A549 (cell line): ENCODE results near the gene HTR3D. TPM values are rescaled to one million over a fixed set of nuclear protein-coding genes. Genes with fewer than 3 reads are reported as not detected.

Experiments used
- ATAC-seq, 2 experiments: fragments of 200-7000 bp in 1 of 2; fragments of >200 bp in 1 of 2; cut with Nextera tagmentation in 1 of 2; cut with Tn5 transposase in 1 of 2; 3 replicates each; pipeline versions ENCODE4 v1.8.0 to v1.9.1; 2018 to 2020; ENCODE audit warnings: mild to moderate bottlenecking in 1 of 2, moderate library complexity in 1 of 2
- CTCF ChIA-PET: fragments of 300-600 bp; sonication (Branson Sonifier 250); formaldehyde crosslinking; extraction: SDS; loops from one replicate; lab custom pipeline; 2021; ENCODE audit warnings: antibody characterized with exemption, inconsistent platforms; lab: Yijun Ruan, JAX
- POLR2A ChIA-PET: fragments of 350-600 bp; formaldehyde crosslinking; extraction: SDS; loops from one replicate; lab custom pipeline; 2021; ENCODE audit warnings: antibody characterized with exemption, inconsistent platforms; lab: Yijun Ruan, JAX
- DNase-seq, 2 experiments: peaks; one replicate each; pipeline versions ENCODE4 v3.0.0 to v3.0.0-alpha.2; 2011 to 2016; ENCODE audit warnings: low read depth in 1 of 2, low spot score in 1 of 2
- FAIRE-seq: peaks from 2 replicates; lab custom pipeline; 2011; peaks lifted over from hg19 to GRCh38; lab: Jason Lieb, UNC
- H3K27ac ChIP-seq, 2 experiments: fragments of >200 bp; sonication (Bioruptor Twin); formaldehyde crosslinking; 3 replicates each; pipeline ENCODE4 v1.5.1; 2016 to 2017
- H3K4me1 ChIP-seq: fragments of >200 bp; sonication (Bioruptor Twin); formaldehyde crosslinking; 3 replicates; pipeline ENCODE4 v1.6.1; 2016
- H3K4me2 ChIP-seq: fragments of >200 bp; sonication (Bioruptor Twin); formaldehyde crosslinking; 3 replicates; pipeline ENCODE4 v1.6.1; 2016
- H3K4me3 ChIP-seq: fragments of >200 bp; sonication (Bioruptor Twin); formaldehyde crosslinking; 3 replicates; pipeline ENCODE4 v1.5.1; 2016
- H3K9me3 ChIP-seq: fragments of >200 bp; sonication (Bioruptor Twin); formaldehyde crosslinking; 3 replicates; pipeline ENCODE4 v1.6.1; 2016
- BCL3 ChIP-seq: fragments of >200 bp; sonication (Bioruptor Twin); formaldehyde crosslinking; IDR thresholded peaks from 3 replicates; pipeline ENCODE4 v1.6.1; 2016
- BHLHE40 ChIP-seq: IDR thresholded peaks from 2 replicates; pipeline ENCODE4 v1.6.1; 2012; ENCODE audit warnings: low read depth, low read length, inconsistent platforms
- CHD2 ChIP-seq: fragments of 150-350 bp; IDR thresholded peaks from 2 replicates; pipeline ENCODE4 v1.6.1; 2014; ENCODE audit warnings: low read length; ENCODE audit not compliant: partially characterized antibody
- ELK1 ChIP-seq: fragments of 150-350 bp; IDR thresholded peaks from 2 replicates; pipeline ENCODE4 v1.6.1; 2014; ENCODE audit warnings: low read depth, mild to moderate bottlenecking, low read length
- EP300 ChIP-seq, 2 experiments: fragments of >200 bp; sonication (Bioruptor Twin); formaldehyde crosslinking; IDR thresholded peaks; 2 replicates in 1 of 2; 3 replicates in 1 of 2; pipeline ENCODE4 v1.6.1; 2016 to 2017
- HES2 ChIP-seq: fragments of >200 bp; sonication (Bioruptor Twin); formaldehyde crosslinking; IDR thresholded peaks from 2 replicates; pipeline ENCODE4 v1.6.1; 2016
- KDM5A ChIP-seq: fragments of 200-600 bp; sonication (generic); IDR thresholded peaks from 2 replicates; pipeline ENCODE4 v1.6.1; 2016; ENCODE audit warnings: antibody characterized with exemption, mild to moderate bottlenecking
- MAFK ChIP-seq: fragments of 450-650 bp; IDR thresholded peaks from 2 replicates; pipeline ENCODE4 v1.6.1; 2014; ENCODE audit not compliant: partially characterized antibody
- MAZ ChIP-seq: fragments of 150-350 bp; IDR thresholded peaks from 2 replicates; pipeline ENCODE4 v1.6.1; 2014; ENCODE audit warnings: antibody characterized with exemption, low read depth, low read length, borderline replicate concordance
- MYC ChIP-seq: IDR thresholded peaks from 2 replicates; pipeline ENCODE4 v1.6.1; 2012; ENCODE audit warnings: mild to moderate bottlenecking, inconsistent platforms, low read length, improper control_type of control experiment, borderline replicate concordance
- NR3C1 ChIP-seq: fragments of >200 bp; sonication (Bioruptor Twin); formaldehyde crosslinking; IDR thresholded peaks from 3 replicates; pipeline ENCODE4 v1.6.1; 2017
- PBX3 ChIP-seq: IDR thresholded peaks from 2 replicates; pipeline ENCODE4 v1.6.1; 2012
- PHF8 ChIP-seq: fragments of 200-600 bp; sonication (generic); IDR thresholded peaks from 2 replicates; pipeline ENCODE4 v1.6.1; 2016; ENCODE audit warnings: low read depth, mild to moderate bottlenecking, antibody characterized with exemption, moderate library complexity, borderline replicate concordance
- POLR2AphosphoS2 ChIP-seq: conservative IDR thresholded peaks from 2 replicates; pipeline ENCODE4 v1.6.1; 2012; ENCODE audit warnings: low read length, improper control_type of control experiment, inconsistent platforms
- RAD21 ChIP-seq, 2 experiments: fragments of >200 bp in 1 of 2; sonication (Bioruptor Twin) in 1 of 2; formaldehyde crosslinking in 1 of 2; IDR thresholded peaks in 1 of 2; conservative IDR thresholded peaks in 1 of 2; 2 replicates in 1 of 2; 3 replicates in 1 of 2; pipeline ENCODE4 v1.6.1; 2012 to 2018; ENCODE audit warnings: inconsistent platforms in 1 of 2
- RCOR1 ChIP-seq: fragments of 150-350 bp; IDR thresholded peaks from 2 replicates; pipeline ENCODE4 v1.6.1; 2014; ENCODE audit warnings: antibody characterized with exemption, low read length, low read depth
- RFX5 ChIP-seq: fragments of 450-650 bp; IDR thresholded peaks from 2 replicates; pipeline ENCODE4 v1.7.1; 2014; ENCODE audit warnings: antibody characterized with exemption, mild to moderate bottlenecking, moderate library complexity
- SMC3 ChIP-seq: fragments of >200 bp; sonication (Bioruptor Twin); formaldehyde crosslinking; IDR thresholded peaks from 3 replicates; pipeline ENCODE4 v1.6.1; 2018; ENCODE audit warnings: inconsistent platforms
- SREBF2 ChIP-seq: fragments of 450-650 bp; IDR thresholded peaks from 2 replicates; pipeline ENCODE4 v1.6.1; 2014; ENCODE audit warnings: mild to moderate bottlenecking, moderate library complexity
- USF2 ChIP-seq: fragments of 450-650 bp; IDR thresholded peaks from 2 replicates; pipeline ENCODE4 v1.6.1; 2014; ENCODE audit warnings: antibody characterized with exemption
- ZNF302 ChIP-seq: fragments of 250-450 bp; sonication (Bioruptor Pico); IDR thresholded peaks from 2 replicates; pipeline ENCODE4 v1.9.0; 2021; ENCODE audit warnings: inconsistent platforms, mild to moderate bottlenecking, moderate library complexity
- WGBS: methylation state at CpG from one replicate; pipeline ENCODE4 v1.1.6; 2017; ENCODE audit errors: missing lambda C conversion rate; 5-methylcytosine and 5-hydroxymethylcytosine counted together
- polyA plus RNA-seq, 4 experiments: library from polyadenylated mRNA; depleted of rRNA in 3 of 4; stranded (reverse); fragments of >200 nt; fragmentation: RNase III in 1 of 4; extraction: RNeasy Plus Mini Kit Qiagen cat#74134 plus additional on column Dnase treatment in 1 of 4; gene quantifications; 2 replicates in 3 of 4; 3 replicates in 1 of 4; pipeline ENCODE4 v1.2.3, GENCODE V29; 2011 to 2017

The HTR3D gene
- polyA plus RNA-seq, 2 of the 4 experiments (the other 2 are of a cell fraction): not detected

- Histone ChIP-seq H3K9me3 (no peaks in the 10 kb centered on the region), H3K27ac (no peak overlapping the region), H3K4me1 (no peaks in the 10 kb centered on the region), H3K4me3 (no peak overlapping the region), H3K4me2 (no peak overlapping the region)
- ATAC-seq (no peak), DNase-seq (no peak), FAIRE-seq (no peak)
- POLR2A ChIA-PET: no interaction called here
- CTCF ChIA-PET: interaction anchor here (0.7 to 1.4 kb wide), 2 partner anchors 13 to 30 kb away, joined by 3 to 4 read pairs; partner anchors contain the start of gene ABCC5
- TF ChIP-seq MAZ: no peak
- 86% methylated on average over 14 of the region's 16 CpGs for WGBS
Observed at GRCh38 chr3:183988216-183988790, 43.2 kb upstream of the HTR3D start.

GRCh38 chr3:183991403-183991802, 40.1 kb upstream of the HTR3D start:
- H3K4me1 ChIP-seq: no peaks in the 10 kb centered on the region
- 84% methylated on average over 5 of the region's 5 CpGs for WGBS
- H3K27ac ChIP-seq: no peak overlapping the region
- TF ChIP-seq NR3C1: no peak
- H3K4me3 ChIP-seq: no peak overlapping the region
- no peak overlapping the region for H3K4me2 ChIP-seq
- DNase-seq (no peak), FAIRE-seq (no peak), ATAC-seq (no peak)
- ChIA-PET CTCF (interaction anchor here (1.0 kb wide), 1 partner anchor 27 kb away, joined by 4 read pairs; the partner anchor contains the start of gene ABCC5), POLR2A (no interaction called here)
- H3K9me3 ChIP-seq: no peaks in the 10 kb centered on the region

- Histone ChIP-seq H3K4me3 (no peak overlapping the region), H3K27ac (no peak overlapping the region), H3K4me2 (no peak overlapping the region), H3K9me3 (no peaks in the 10 kb centered on the region), H3K4me1 (peaks cover 11% of the 10 kb centered on the region)
- ATAC-seq (no peak), DNase-seq (no peak), FAIRE-seq (no peak)
- no peak for TF ChIP-seq USF2
- no peak for TF ChIP-seq RAD21 (conservative IDR thresholded peaks at IDR 0.05 in 1 of 2, IDR thresholded peaks at IDR 0.05 in 1 of 2)
- TF ChIP-seq ELK1: no peak
- no peak for TF ChIP-seq KDM5A
- no peak for TF ChIP-seq RFX5
- no peak for TF ChIP-seq HES2
- TF ChIP-seq ZNF302 (CRISPR knock-in tag): no peak
- no peak for TF ChIP-seq BCL3
- 81% methylated on average over 3 of the region's 3 CpGs for WGBS
- ChIA-PET CTCF (interaction anchor here (1.1 kb wide), 1 partner anchor 15 kb away, joined by 3 read pairs; no protein-coding TSS in a partner anchor), POLR2A (no interaction called here)
Observed at GRCh38 chr3:184001761-184002160, 29.8 kb upstream of the HTR3D start.

- ChIA-PET CTCF (no interaction called here), POLR2A (no interaction called here)
- TF ChIP-seq RCOR1: no peak
- TF ChIP-seq CHD2: no peak
- TF ChIP-seq PHF8: no peak
- TF ChIP-seq SMC3: no peak
- TF ChIP-seq SREBF2: no peak
- no peak for TF ChIP-seq PBX3
- TF ChIP-seq EP300 (IDR thresholded peaks at IDR 0.05): no peak
- TF ChIP-seq MAFK: no peak
- no peak for TF ChIP-seq BHLHE40
- no peak for TF ChIP-seq MYC
- no peak for TF ChIP-seq POLR2AphosphoS2
- TF ChIP-seq NR3C1: no peak
- TF ChIP-seq MAZ: no peak
- no peaks in the 10 kb centered on the region for H3K9me3 ChIP-seq
- DNase-seq (no peak), ATAC-seq (no peak), FAIRE-seq (no peak)
- H3K4me1 ChIP-seq: peaks cover 11% of the 10 kb centered on the region
- H3K4me3 ChIP-seq: no peak overlapping the region
- no peak overlapping the region for H3K4me2 ChIP-seq
- 93% methylated on average over 11 of the region's 11 CpGs for WGBS
- H3K27ac ChIP-seq: no peak overlapping the region
Observed at GRCh38 chr3:184002469-184002868, 29.1 kb upstream of the HTR3D start.
